NCI-H510A treated with DMSO at 0.1 percent for 48 hours (cell line): Measurements from ENCODE around the gene PCED1A.
A peak's percentile ranks its signal among the peaks of the same experiment; 100 is the strongest.

Experiments used
- DNase-seq: peaks from one replicate; lab custom pipeline; 2025; lab: John Stamatoyannopoulos, UW

Gene PCED1A

DNA sequence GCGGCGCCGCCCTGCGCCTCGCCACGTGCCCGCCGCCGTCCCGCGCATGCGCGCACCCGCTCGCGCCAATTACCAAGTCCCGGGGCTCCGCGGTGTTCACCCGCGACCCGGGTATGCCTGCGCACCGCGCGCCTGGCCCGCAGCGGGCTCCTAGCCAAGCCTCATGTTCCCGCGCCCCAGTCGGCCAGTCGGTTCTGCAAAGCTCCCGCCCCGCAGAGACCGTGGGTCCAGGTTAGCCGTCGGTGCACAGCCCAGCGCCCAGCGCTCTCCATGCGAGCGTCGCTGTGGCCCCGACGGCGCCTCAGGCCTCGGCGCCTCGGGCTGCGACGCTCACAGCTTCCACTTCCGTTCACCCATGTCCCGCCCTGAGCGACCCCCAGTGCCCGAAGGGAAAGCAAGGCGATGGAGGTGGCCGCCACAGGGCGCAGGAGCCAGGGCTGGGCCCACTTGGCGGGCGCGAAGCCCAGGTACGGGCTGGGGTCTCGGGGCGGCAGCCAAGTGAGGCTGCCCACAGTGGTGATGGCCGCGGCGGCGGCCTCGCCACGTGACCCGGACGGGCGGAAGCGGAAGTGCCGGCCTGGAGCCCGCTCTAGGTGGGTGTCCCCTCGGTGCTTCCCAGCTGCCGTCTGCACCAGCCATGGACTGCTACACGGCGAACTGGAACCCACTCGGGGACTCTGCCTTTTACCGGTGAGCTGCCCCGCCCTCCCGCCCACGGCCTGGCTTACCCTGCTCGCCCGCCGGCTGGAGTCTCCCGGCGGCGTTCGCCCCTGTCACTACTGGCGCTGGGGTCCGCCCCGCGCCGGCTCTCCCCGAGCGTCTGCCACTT, at the start of gene PCED1A, which contains the start of gene VPS16:
Gene PCED1A (minus strand): TSS at position 518 of the 829 bp plus-strand sequence. CDS start 743 bp downstream, outside the sequence.
Gene VPS16 (plus strand): TSS at position 608 of the 829 bp plus-strand sequence. CDS start 30 bp downstream, at position 638.
- peak; percentile 74 for DNase-seq

GRCh38 chr20:2889797-2890196, 49.3 kb upstream of the PCED1A start:
- DNase-seq: no peak

DNA sequence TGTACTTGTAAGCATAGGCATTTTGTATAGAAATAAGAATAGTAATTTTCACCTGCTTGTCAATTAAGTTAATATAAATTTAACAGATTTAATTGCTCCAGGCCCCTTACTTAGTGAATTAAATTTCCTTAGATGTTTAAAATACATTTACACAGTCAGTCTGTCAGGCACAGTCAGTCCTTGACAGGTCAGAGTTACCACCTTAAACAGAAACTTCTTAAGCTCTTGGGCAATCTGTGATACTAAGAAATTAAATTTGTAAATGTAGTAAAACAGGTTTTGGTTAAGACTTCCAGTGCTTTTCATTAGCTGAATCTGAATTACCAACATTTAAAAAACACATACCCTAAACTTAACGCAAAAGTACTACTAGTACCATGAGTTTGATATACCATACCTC, 48.8 kb upstream of the PCED1A start:
- no peak for DNase-seq

- no peak for DNase-seq
Observed at GRCh38 chr20:2888224-2888955, 47.9 kb upstream of the PCED1A start.

GRCh38 chr20:2887715-2888114, 47.3 kb upstream of the PCED1A start:
- DNase-seq: no peak

GRCh38 chr20:2883726-2884637, 43.5 kb upstream of the PCED1A start:
- no peak for DNase-seq

GRCh38 chr20:2880650-2881049, 40.2 kb upstream of the PCED1A start:
- no peak for DNase-seq

GRCh38 chr20:2879146-2879545, 38.7 kb upstream of the PCED1A start:
- no peak for DNase-seq

DNA sequence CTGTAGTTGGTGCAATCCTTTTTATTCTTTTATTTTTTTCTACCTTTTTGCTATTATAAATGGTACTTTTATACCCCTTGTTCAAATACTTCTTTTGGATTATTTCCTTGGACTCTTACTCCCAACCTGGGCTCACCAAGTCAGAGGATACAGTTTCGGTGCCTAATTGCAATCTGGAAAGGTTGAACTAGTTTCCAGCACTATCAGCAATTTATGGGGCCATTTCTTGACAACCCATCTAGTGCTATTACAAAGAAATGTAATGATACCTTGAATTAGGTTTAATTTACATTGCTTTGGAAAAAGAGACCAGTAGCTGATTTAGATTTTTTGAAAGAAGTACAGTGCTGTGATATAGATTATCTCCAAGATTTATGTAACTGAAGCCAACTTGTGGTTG, 38.1 kb upstream of the PCED1A start:
- no peak for DNase-seq

DNA sequence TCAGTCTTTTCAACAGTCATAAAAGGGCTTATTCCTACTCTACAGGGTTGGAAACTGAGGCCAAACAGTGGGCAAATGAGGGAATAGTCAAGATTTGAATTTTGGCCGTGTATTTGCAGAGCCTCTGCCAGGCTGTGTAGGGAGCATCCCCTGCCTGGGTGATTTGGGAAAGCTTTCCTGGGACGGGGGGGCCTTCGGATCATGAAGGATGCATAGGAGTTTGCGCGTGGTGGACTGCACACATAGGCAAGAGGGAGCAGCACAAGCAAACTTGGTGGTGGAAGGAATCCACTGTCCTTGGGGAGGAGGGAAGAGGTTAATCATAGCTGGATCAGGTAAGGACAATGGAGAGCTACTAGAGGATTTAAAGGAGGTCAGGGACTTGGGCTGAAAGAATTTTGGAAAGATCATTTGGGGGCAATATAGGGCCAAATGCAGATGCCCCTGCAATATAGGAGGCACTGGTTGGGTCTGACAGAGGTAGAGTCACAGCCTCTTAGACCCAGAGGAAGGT, 35.3 kb upstream of the PCED1A start:
- DNase-seq: no peak

DNA sequence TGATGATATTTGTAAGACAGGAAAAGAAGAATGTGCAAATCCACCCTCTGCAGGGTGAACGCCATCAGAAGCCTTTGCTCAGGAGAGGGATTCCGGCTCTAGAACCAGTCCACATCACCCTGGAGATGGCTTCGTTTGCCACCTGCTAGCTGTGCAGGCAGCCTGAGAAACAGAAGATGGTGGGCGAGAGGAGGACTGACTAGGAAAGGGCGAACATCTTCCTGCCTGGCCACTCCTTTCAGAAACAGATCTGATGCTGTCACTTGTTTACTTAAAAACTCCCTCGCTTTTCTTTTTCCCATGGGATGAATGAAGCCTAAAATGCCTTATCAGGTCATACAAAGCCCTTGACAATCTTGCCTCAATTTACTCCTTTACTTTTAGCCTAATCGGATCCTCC, 34.0 kb upstream of the PCED1A start:
- peak; percentile 32 for DNase-seq

GRCh38 chr20:2873747-2874041, 33.2 kb upstream of the PCED1A start:
- DNase-seq: no peak

- DNase-seq: peak; percentile 89
Observed at GRCh38 chr20:2873010-2873746, 32.7 kb upstream of the PCED1A start, which contains the start of gene PTPRA. Gene PTPRA, plus strand, starts transcription at chr20:2873481. Its CDS starts 90,797 bp downstream, at chr20:2964278.

DNA sequence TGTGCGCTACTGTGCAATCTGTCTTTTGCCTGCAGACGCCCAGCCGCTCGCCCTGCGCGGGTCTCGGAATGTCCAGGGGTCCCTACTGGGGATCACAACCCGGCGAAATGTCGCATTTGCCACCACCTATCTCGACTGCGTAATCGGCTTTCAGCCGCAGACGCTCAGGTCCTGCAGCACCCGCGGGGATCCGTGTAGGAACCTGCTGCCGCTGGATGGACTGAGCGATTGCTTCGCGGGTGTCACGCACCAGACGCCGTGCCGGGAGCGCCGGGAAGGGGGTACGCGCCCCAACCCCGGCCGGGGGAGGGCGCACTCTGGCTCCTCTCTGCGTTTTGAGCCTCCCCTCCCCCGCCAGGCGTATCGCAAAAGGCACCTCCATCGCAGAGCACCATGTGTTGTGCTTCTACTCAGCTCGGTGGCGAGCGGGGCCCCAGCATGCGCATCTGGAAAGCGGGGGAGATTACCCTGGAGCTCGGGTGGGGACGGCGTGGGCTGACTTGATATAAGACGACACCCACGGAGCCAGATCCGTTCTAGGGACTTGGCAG, 32.1 kb upstream of the PCED1A start:
- DNase-seq: peak; percentile 70

GRCh38 chr20:2871661-2872458, 31.4 kb upstream of the PCED1A start:
- no peak for DNase-seq

DNA sequence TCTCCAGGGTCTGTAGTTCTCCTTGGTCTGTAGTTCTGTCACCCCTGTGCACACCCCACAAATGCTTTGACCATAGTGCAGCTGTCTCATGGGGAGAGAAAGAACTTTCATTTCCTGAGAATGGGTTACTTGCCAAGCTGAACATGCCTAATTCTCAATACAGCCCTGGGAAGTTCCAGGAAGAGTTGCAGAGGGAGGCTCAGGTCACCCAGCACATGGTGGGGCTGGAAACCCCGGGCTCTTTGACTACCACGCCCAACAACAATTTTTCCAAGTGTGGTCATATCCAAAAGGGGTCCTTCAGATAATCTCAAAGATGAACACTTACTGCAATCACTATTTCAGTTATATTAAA, 30.6 kb upstream of the PCED1A start:
- DNase-seq: no peak

DNA sequence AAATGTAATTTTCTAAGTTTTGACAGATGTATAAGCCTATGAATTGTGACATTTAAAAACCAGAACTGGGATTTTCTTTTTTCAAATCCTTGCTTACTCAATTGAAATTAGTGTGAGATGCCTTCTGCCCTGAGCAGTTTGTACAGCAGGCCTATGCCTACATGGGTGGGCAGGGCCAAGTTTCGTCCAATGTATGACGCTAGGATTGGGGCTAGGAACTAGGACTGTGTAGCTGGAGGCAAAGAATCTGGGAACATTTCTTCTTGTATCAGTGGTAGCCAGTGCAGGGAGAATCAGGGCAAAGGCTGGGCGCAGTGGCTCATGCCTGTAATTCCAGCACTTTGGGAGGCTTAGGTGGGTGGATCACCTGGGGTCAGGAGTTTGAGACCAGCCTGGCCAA, 28.9 kb upstream of the PCED1A start:
- no peak for DNase-seq

GRCh38 chr20:2867081-2867864, 26.8 kb upstream of the PCED1A start:
- no peak for DNase-seq

- DNase-seq: no peak
Observed at GRCh38 chr20:2866236-2866635, 25.8 kb upstream of the PCED1A start.
